Cerebellar nuclear complex (tissue), 1 donor: ENCODE data around the gene DNAH3.
"Not testable (repeated sequence)": the region's sequence is repeated elsewhere in the genome, so short reads cannot be mapped to it uniquely, and the experiment has no call there.

Experiments used
- DNase-seq, 2 experiments: peaks; one replicate each; lab custom pipeline; 2025; lab: John Stamatoyannopoulos, UW

DNAH3 gene

DNA sequence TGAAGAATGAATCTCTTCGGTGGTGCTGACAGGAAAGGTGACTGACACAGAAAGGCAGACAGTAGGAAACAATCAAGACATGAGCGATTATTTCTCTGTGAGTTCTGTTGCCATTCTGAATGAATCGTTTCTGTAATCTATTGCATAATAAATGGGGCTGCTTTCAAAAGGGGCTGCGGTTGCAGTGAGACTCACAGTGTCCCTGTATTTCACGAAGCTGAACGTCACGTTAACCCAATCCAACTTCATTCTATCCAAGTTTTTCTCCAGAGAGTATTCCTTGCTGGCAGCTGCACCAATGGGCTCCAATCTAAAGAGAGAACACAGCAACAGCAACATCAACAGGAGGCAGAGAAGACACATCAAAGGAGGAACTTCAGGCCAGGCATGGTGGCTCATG, 75.4 kb downstream of the DNAH3 start:
- no peak for DNase-seq

DNA sequence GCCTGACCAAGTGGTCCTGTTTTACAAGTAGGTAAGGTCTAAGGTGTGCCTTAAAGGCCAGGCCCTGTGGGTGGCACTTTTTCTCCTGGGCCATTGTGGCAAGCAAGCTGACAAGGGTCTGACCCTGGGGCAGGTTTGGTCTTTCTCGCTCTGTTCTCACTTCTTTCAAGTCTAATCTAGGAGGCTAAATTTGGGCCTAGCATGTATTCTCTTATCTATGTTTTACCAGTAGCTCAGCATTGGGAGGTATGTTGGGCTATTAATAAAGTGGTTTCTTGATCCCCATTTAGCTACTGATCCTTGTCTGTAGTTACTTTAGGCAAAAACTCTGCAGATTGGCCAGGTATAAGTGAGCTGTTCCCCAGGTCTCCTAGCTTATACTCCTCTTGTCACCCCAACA, 77.7 kb downstream of the DNAH3 start:
- DNase-seq, result no peak

DNA sequence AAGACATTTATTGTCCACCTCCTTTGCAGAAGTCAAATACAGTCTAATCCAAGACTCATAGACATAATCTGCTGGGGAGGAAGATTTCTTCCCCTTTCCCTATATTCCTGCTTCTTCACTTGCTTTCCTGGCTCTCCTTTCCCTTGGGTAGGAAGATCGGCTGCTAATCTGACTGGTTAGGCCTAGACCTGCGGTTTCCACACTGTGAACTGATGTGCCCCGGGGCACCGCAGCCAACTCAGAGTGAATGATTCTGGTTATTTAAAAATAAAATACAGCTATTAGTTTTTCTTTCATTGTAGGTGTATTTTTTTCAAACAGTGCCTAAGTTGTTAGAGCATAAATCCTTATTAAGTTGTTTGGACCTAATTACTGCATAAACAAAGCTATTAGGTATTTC, 78.9 kb downstream of the DNAH3 start:
- no peak for DNase-seq

DNA sequence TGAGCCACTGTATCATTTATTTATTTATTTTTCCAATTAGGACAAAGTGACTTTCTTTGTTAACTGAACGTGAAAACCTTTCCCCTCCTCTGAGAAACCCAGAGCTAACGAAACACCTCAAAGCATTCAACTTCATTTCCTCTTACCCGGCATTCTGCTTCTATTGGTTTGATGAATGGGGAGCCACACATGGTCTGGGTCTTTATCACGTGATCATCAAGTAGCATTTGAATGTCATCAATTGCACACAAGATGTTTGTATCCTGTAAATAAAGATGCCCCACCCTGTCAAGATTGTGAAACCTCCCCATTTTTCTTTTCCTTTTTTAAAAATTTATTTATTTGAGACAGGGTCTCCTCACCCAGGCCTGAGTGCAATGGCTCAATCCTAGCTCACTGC, 80.1 kb downstream of the DNAH3 start:
- no peak for DNase-seq

DNA sequence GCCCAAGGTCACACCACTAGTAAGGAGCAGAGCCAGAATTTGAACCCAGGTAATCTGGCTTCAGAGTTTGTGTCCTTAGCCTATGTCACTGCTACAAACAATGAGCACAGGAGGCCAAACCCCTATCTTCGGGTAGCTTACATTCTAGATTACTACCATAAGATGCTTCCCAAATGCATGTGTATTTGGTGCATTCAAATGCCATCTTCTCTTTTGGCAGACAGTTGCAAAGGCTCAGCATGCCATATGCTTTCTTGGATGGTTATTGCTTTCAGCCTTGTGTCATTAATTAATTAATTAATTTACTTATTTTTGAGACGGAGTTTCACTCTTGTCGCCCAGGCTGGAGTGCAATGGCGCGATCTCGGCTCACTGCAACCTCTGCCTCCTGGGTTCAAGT, 80.7 kb downstream of the DNAH3 start:
- no peak for DNase-seq

DNA sequence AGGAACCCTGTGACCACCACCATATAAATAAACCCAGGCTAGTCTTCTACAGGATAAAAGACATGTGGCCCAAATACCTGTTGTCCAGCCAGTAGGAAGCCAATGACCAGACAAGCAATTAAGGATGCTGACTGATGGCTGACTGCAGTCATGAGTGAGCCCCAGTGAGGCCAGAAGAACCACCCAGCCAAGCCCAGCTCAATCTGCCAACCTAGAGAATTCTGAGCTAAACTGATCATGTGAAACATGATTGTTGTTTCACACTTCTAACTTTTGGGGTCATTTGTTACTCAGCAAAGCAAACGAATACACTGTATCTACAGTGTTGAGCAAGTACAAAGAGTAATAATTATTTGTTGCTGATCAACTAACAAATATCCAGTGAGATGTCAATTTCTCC, 86.4 kb downstream of the DNAH3 start:
- DNase-seq, result no peak

DNA sequence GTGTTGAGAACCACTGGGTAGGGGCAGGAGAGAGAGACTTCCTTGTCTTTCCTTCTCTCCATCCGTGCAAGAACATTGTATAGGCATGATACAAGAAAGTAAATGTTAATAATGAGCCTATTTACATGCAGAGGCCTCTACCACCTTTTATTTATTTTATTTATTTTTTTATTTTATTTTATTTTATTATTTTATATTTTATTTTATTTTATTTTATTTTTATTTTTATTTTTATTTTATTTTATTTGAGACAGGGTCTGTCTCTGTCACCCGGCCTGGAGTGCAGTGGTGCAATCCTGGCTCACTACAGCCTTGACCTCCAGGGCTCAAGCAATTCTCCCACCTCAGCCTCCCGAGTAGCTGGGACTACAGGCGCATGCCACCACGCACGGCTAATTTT, 87.3 kb downstream of the DNAH3 start:
- not testable (repeated sequence) for DNase-seq

DNA sequence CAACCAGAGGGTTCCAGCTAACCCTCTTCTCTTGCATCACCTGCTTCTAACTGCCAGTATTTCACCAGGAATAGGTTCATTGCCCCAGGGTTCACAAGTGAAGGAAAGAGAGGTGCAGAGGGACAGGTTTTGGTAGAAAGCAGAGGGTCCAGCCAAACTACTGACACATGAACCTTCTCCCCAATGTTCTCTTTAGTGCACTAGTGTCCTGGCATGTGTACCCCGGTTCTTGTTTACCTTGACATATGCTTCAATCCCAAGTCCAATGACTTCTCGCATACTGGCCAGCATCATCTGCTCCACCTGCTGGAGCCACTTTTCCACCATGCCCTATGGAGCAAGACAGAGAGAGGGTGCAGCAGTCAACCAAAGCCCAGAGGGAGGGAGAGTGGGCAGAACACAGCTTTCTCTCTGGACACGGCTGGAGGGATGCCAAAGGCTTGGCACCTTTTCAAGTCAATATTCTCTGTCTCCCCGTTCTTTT, 90.6 kb downstream of the DNAH3 start:
- DNase-seq, result no peak

DNA sequence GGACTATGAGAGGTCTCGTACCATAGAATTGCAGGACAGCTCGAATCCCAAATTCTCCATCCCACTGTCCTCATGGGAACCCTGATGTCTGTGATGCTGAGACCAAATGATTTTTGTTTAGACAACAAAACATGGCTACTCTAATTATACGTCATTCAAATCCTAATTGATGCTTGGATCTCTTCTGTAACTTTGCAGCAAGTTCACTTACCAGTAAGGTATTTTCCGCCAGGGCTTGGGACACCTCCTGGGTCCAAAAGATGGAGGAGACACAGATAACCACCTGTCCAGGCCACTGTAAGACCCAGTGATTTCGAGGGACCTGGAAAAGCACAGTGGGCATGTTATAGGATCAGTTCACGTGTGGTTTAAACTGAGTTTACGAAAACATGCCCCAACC, 92.8 kb downstream of the DNAH3 start:
- no peak for DNase-seq

DNA sequence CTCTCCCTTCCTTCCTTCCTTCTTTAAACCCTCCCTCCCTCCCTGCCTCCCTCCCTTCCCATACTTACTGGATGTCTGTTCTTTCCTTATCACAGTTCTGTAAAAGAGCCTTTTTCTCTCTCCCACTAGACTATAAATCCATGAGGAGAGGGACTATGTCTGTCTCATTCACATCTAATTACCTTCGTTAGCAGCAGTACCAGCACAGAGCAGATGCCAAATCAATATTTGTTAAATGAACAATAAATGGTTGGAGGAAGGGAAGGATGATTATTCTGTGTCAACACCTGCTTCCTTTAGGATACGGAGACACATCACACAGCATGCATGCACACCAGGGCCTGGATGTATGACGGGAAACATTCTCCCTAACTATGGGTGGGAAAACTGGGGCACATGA, 94.2 kb downstream of the DNAH3 start:
- no peak for DNase-seq

DNA sequence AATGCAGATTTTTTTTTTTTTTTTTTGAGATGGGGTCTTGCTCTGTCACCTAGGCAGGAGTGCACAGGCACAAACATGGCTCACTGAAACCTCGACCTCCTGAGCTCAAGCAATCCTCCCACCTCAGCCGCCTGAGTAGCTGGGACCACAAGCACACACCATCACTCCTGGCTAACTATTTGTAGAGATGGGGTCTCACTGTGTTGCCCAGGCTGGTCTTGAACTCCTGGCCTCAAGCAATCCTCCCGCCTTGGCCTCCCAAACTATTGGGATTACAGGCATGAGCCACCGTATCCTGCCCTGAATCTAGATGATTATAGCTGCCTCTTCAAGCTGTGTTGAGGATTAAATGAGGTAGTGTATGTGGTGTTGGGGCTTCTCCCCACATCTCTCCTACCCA, 94.9 kb downstream of the DNAH3 start:
- not testable (repeated sequence) for DNase-seq

DNA sequence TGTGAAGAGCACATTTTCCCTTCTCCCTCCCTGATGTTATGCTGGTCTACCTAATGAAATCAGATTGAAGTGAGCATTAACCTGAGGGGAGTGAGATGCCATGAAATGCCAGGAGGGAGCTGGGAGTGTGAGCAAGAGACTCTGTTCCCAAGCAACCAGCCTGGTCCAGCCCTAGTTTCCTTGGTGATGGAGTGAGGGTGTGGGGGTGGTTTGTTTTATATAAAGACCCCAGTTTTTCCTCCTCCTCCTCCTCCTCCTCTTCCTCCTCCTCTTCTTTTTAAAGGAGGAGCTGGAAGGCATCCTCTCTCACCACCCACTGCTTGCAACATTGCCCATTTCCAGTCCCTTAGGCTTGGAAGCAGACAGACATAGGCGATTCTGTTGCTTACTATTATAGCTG, 97.1 kb downstream of the DNAH3 start:
- DNase-seq, result no peak

DNA sequence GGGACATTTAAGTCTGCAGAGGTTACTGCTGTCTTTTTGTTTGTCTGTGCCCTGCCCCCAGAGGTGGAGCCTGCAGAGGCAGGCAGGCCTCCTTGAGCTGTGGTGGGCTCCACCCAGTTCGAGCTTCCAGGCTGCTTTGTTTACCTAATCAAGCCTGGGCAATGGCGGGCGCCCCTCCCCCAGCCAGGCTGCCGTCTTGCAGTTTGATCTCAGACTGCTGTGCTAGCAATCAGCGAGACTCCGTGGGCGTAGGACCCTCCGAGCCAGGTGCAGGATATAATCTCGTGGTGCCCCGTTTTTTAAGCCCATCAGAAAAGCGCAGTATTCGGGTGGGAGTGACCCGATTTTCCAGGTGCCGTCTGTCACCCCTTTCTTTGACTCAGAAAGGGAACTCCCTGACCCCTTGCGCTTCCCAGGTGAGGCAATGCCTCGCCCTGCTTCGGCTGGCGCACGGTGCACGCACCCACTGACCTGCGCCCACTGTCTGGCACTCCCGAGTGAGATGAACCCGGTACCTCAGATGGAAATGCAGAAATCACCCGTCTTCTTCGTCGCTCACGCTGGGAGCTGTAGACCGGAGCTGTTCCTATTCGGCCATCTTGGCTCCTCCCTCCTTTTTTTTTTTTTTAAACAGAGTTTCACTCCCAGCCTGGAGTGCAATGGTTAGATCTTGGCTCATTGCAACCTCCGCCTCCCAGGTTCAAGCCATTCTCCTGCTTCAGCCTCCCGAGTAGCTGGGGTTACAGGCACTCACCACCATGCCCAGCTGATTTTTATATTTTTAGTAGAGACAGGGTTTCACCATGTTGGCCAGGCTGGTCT, 102.3 kb downstream of the DNAH3 start:
- DNase-seq, result not testable (repeated sequence)

DNA sequence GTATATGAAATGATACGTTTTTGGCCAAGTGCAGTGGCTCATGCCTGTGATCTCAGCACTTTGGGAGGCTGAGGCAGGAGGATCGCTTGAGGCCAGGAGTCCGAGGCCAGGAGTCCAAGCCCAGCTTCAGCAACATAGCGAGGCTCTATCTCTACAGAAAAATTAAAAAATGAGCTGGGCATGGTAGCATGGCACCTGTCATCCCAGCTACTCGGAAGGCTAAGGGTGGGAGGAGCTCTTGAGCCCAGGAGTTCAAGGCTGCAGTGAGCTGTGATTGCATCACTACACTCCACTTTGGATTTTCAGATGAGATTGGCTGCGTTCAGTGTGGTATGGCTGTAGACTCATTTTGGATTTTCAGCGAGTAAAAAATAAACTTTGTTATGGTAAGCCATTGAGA, 112.4 kb downstream of the DNAH3 start:
- DNase-seq, result no peak

DNA sequence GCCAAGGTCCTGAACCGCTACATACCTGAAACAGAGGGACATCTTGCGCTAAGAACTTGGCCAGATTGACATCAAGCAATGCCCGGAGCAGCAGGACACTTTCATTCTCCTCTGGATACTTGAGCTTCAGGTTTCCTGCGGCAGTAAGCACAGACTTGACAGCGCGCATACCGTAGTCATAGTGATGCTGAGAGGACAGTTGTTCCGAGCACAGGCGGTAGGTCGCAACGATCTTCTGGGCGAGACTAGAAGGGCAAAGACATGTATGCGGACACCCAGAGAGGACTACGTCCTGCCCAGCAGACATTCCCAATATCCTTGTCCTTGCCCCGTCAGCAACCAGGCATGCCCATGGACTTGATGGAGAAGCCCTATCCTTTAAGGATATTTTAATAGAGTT, 112.9 kb downstream of the DNAH3 start:
- no peak for DNase-seq

DNA sequence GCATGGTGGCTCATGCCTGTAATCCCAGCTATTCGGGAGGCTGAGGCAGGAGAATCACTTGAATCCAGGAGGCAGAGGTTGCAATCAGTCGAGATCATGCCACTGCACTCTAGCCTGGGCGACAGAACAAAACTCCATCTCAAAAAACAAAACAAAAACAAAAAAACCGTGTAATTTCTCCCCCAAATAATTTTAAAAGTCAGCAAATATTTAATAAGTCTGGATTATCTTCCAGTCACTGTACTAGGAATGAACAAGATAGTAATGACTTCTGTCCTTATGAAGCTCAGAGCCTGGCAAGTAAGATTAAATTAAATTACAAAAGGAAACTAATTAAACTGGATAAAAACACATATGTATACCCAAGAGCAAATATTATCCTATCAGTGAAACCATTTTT, 113.5 kb downstream of the DNAH3 start:
- no peak for DNase-seq

DNA sequence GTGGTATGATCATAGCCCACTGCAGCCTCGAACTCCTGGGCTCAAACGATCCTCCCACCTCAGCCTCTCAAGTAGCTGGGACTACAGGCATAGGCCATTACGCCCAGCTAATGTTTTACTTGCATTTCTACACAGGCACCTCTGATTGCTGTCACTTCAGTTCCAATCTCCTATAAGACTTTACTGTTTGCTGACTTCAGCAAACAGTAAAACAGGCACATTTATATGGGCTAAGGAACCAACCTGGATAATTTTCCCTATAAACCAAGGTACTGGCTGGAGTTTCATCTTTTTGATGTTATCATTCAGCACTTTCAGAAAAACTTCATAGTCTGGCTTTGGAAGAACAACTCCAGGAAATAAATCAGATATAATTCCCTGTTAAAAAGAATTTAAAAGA, 114.2 kb downstream of the DNAH3 start:
- DNase-seq, result no peak

DNA sequence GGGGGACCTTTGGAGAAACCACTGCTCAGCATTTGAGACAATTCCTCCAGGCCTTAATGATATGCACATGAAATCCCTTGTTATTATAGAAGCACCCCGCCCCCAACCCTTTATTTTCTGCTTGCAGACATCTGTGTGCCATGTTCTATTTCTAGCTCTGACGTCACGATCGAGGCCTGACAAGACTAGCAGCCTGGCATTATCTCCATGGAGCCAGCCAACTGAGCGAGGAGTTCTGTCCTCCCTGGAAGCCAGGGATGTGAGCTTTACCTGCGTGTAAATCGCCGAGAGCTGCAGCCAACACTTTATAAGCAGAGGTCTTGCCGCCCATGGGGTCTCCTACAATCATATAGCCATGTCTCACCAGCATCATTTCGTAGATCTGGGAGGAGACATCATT, 116.9 kb downstream of the DNAH3 start:
- no peak for DNase-seq

DNA sequence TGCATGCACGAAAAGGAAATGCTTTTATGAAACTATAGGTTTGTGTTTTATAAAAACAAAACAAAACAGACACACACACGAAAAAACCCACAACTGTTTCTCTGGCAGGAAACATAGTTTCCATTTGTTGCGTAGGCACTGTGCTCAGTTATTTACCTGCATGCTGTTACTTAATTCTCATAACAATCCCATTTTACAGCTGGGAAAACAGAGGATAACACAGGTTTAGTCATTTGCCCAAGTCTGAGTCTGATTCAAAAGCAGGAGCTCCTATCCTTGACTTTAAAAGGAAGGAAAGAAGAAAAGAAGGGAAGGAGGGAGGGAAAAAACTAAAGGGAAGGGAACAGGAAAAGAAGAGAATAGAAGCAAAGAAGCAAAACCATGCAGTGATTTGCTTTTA, 117.4 kb downstream of the DNAH3 start:
- DNase-seq, result no peak

DNA sequence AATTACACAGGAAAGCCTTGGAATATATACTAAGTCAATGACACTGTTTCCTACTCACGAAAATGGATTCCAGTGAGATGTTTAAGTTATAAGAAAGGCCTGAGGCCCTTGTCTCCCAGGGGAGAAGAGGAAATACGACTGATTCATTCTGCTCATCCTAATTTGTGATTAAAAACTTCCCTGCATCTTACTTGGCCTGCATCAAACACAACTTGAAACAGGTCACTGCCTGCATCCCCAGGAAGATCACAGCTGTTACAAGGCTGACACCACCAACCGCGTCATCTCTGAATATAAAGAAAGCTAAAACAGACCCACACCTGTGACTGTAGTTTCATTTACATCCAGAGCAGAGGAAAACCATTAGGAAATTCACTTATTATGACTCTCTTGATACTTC, 121.9 kb downstream of the DNAH3 start:
- no peak for DNase-seq

DNA sequence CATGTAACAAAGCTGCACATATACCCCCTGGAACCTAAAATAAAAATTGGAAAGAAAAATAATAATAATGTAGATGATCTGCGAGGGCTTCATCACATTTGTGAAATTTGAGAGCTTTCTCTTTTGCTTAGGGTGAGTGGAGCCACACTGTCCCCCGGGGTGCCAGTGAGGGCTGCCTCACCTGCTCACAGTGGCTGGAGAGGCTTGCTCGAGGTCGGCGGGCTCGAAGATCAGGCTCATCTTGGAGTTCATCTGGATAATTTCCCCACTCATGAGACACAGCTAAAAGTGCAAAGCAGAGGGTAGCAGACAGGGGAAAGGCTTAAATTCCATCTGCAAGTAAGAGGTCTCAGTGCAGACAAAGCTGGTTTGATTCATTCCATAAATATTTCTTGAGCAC, 123.8 kb downstream of the DNAH3 start:
- no peak for DNase-seq

DNA sequence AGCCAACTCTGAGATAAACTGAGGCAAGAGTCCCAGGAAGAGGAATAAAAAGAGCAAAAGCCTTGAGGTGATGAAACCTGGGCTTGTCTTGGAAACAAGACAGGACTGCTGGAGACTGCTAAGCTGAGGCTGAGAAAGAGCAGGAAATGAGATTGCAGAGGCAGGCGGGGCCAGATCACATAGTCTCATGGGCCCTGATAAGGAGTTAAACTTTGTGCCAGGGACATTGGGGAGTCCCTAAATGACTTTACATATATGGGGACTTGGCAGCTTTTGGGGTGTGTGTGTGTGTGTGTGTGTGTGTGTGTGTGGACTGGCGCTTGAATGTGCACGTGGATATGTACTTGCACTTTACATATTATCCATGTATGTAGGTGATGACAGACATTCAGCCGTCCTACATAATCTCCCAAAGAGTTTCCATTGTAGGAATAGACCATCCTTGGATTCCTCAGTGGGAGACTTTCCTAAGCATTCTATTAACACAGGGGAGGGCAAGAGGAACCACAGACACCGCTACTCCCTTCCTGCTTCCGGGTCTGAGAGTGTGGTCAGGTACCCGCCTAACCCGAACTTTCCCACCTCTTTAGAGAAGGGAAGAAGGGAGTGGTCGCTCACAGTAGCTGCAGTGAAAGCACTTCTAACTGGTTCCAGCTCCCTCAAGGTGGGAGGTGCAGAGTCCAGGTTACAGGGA, 127.0 kb downstream of the DNAH3 start:
- DNase-seq, result no peak

DNA sequence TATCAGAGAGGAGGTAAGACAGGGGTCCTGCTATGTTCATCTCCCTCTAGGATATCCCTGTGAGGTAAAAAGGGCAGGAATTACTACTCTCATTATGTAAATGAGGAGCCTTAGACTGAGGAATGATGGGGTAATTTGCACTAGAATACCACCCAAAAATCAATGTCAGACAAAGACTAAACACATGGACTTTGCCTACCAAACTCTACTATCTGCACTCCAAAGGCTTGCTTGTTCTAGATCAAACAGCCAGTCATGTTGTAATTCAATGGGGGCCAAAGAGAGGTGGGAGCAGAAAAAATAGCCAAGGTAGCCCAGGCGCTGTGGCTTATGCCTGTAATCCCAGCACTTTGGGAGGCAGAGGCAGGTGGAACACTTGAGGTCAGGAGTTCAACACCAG, 129.3 kb downstream of the DNAH3 start:
- DNase-seq, result no peak

DNA sequence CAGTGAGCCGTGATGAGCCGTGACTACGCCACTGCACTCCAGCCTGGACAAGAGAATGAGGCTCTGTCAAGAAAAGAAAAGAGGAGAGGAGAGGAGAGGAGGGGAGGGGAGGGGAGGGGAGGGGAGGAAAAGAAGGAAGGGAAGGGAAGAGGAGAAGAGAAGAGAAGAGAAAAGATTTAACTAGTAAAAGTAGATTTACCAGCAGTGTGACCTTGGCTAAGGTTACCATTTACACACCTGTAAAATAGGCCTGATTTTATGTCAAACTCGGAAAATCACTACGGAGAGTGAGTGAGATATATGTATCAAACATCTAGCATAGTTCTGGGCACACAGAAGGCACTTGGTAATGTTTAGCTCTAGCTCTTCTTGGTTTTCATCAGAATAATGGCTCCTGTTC, 140.8 kb downstream of the DNAH3 start:
- no peak for DNase-seq
